Activated CD8-positive, alpha-beta T cell treated with anti-CD3 and anti-CD28 coated beads, Interleukin-2, amount 10 ng/mL, durations not matched to agents 7 days and 5 days (primary cell): Measurements from ENCODE around the gene TSPEAR. TPM values are rescaled to one million over a fixed set of nuclear protein-coding genes. Genes with fewer than 3 reads are reported as not detected.

ENCODE experiments used
- ATAC-seq: fragments of 150-1000 bp; cut with Tn5 transposase; one replicate; pipeline ENCODE4 v1.10.0; 2021; ENCODE audit warnings: moderate library complexity
- CTCF ChIA-PET: fragments of 350-600 bp; sonication (Branson Sonifier 250); formaldehyde crosslinking; loops from one replicate; lab custom pipeline; 2021; ENCODE audit warnings: antibody characterized with exemption; lab: Charles Lee
- POLR2A ChIA-PET: fragments of 350-600 bp; sonication (Branson Sonifier 250); formaldehyde crosslinking; loops from one replicate; lab custom pipeline; 2021; ENCODE audit warnings: antibody characterized with exemption; lab: Charles Lee
- DNase-seq: peaks from one replicate; pipeline ENCODE4 v3.0.0-alpha.2; 2020
- H3K27ac Mint-ChIP-seq: one replicate; pipeline ENCODE4 v1.8.0; 2021; ENCODE audit warnings: mild to moderate bottlenecking, mixed read lengths
- H3K27me3 Mint-ChIP-seq: one replicate; pipeline ENCODE4 v1.8.0; 2021; ENCODE audit warnings: low read depth, mixed read lengths
- H3K36me3 Mint-ChIP-seq: one replicate; pipeline ENCODE4 v1.8.0; 2021; ENCODE audit warnings: low read depth, mixed read lengths
- H3K4me1 Mint-ChIP-seq: one replicate; pipeline ENCODE4 v1.8.0; 2021; ENCODE audit warnings: low read depth, mixed read lengths
- H3K4me3 Mint-ChIP-seq: one replicate; pipeline ENCODE4 v1.8.0; 2021; ENCODE audit warnings: mild to moderate bottlenecking, mixed read lengths
- H3K9me3 Mint-ChIP-seq: one replicate; pipeline ENCODE4 v1.8.0; 2022; ENCODE audit warnings: mixed read lengths; ENCODE audit not compliant: insufficient read depth
- total RNA-seq, 2 experiments: library from RNA; stranded (reverse); gene quantifications; one replicate each; pipeline ENCODE4 v1.2.3, GENCODE V29; 2021

TSPEAR gene
- not detected for total RNA-seq

- Mint-ChIP-seq H3K36me3 (no peaks in the 10 kb centered on the region), H3K4me3 (no peak within 1 kb of the TSS), H3K9me3 (no peaks in the 10 kb centered on the region), H3K27me3 (peaks cover 76% of the 10 kb centered on the region), H3K4me1 (peaks cover 15% of the 10 kb centered on the region), H3K27ac (no peak within 1 kb of the TSS)
- ChIA-PET POLR2A (no interaction called here), CTCF (interaction anchor here (1.2 kb wide), 1 partner anchor 8 kb away, joined by 3 read pairs; no protein-coding TSS in a partner anchor)
- DNase-seq (no peak), ATAC-seq (no peak)
These were observed at the start of gene TSPEAR for GRCh38 chr21:44711327-44712202. Gene TSPEAR (minus strand): TSS chr21:44711572. CDS start chr21:44711514, 58 bp downstream.

GRCh38 chr21:44760376-44760775 is 49.0 kb upstream of the TSPEAR start:
- DNase-seq (no peak), ATAC-seq (no peak)
- Mint-ChIP-seq H3K4me3 (no peak overlapping the region), H3K27ac (no peak overlapping the region), H3K27me3 (no peaks in the 10 kb centered on the region), H3K9me3 (no peaks in the 10 kb centered on the region), H3K4me1 (peaks cover 10% of the 10 kb centered on the region), H3K36me3 (no peaks in the 10 kb centered on the region)
- POLR2A ChIA-PET, result no interaction called here
- CTCF ChIA-PET, result no interaction called here

GRCh38 chr21:44759628-44760285 is 48.4 kb upstream of the TSPEAR start:
- ChIA-PET CTCF (no interaction called here), POLR2A (no interaction called here)
- DNase-seq, result no peak
- no peak for ATAC-seq
- Mint-ChIP-seq H3K36me3 (no peaks in the 10 kb centered on the region), H3K9me3 (no peaks in the 10 kb centered on the region), H3K4me1 (peaks cover 3% of the 10 kb centered on the region), H3K27me3 (no peaks in the 10 kb centered on the region), H3K4me3 (no peak overlapping the region), H3K27ac (no peak overlapping the region)

GRCh38 chr21:44758781-44759627 is 47.6 kb upstream of the TSPEAR start:
- Mint-ChIP-seq H3K27ac (no peak overlapping the region), H3K9me3 (no peaks in the 10 kb centered on the region), H3K36me3 (no peaks in the 10 kb centered on the region), H3K4me1 (no peaks in the 10 kb centered on the region), H3K27me3 (no peaks in the 10 kb centered on the region), H3K4me3 (no peak overlapping the region)
- ATAC-seq, result no peak
- no peak for DNase-seq
- CTCF ChIA-PET, result no interaction called here
- POLR2A ChIA-PET, result no interaction called here

- Mint-ChIP-seq H3K9me3 (no peaks in the 10 kb centered on the region), H3K27ac (no peak overlapping the region), H3K36me3 (no peaks in the 10 kb centered on the region), H3K4me1 (no peaks in the 10 kb centered on the region), H3K4me3 (no peak overlapping the region), H3K27me3 (no peaks in the 10 kb centered on the region)
- CTCF ChIA-PET, result no interaction called here
- ATAC-seq (no peak), DNase-seq (no peak)
- POLR2A ChIA-PET, result no interaction called here
These were observed 46.8 kb upstream of the TSPEAR start for GRCh38 chr21:44758141-44758561.

GRCh38 chr21:44757731-44758130 is 46.4 kb upstream of the TSPEAR start:
- ChIA-PET CTCF (no interaction called here), POLR2A (no interaction called here)
- Mint-ChIP-seq H3K4me1 (no peaks in the 10 kb centered on the region), H3K27ac (no peak overlapping the region), H3K36me3 (no peaks in the 10 kb centered on the region), H3K27me3 (no peaks in the 10 kb centered on the region), H3K9me3 (no peaks in the 10 kb centered on the region), H3K4me3 (no peak overlapping the region)
- ATAC-seq (no peak), DNase-seq (no peak)

GRCh38 chr21:44756423-44757185 is 45.2 kb upstream of the TSPEAR start:
- H3K36me3 Mint-ChIP-seq, result no peaks in the 10 kb centered on the region
- no peak overlapping the region for H3K27ac Mint-ChIP-seq
- no peak overlapping the region for H3K4me3 Mint-ChIP-seq
- no peaks in the 10 kb centered on the region for H3K4me1 Mint-ChIP-seq
- ATAC-seq, result no peak
- no peaks in the 10 kb centered on the region for H3K27me3 Mint-ChIP-seq
- CTCF ChIA-PET, result no interaction called here
- no peaks in the 10 kb centered on the region for H3K9me3 Mint-ChIP-seq
- no peak for DNase-seq
- POLR2A ChIA-PET, result no interaction called here

- Mint-ChIP-seq H3K4me3 (no peak overlapping the region), H3K27me3 (no peaks in the 10 kb centered on the region), H3K4me1 (no peaks in the 10 kb centered on the region), H3K27ac (no peak overlapping the region), H3K9me3 (no peaks in the 10 kb centered on the region), H3K36me3 (no peaks in the 10 kb centered on the region)
- DNase-seq (no peak), ATAC-seq (no peak)
- CTCF ChIA-PET, result no interaction called here
- POLR2A ChIA-PET, result no interaction called here
These were observed 43.9 kb upstream of the TSPEAR start for GRCh38 chr21:44755227-44755626.

- Mint-ChIP-seq H3K36me3 (no peaks in the 10 kb centered on the region), H3K27ac (no peak overlapping the region), H3K4me1 (no peaks in the 10 kb centered on the region), H3K27me3 (no peaks in the 10 kb centered on the region), H3K4me3 (no peak overlapping the region), H3K9me3 (no peaks in the 10 kb centered on the region)
- CTCF ChIA-PET, result interaction anchor here (1.1 to 1.6 kb wide), 2 partner anchors 9 to 11 kb away, joined by 3 read pairs; no protein-coding TSS in a partner anchor
- POLR2A ChIA-PET, result no interaction called here
- DNase-seq, result no peak
- no peak for ATAC-seq
These were observed 42.0 kb upstream of the TSPEAR start for GRCh38 chr21:44753357-44753756.

- ChIA-PET POLR2A (no interaction called here), CTCF (no interaction called here)
- ATAC-seq, result no peak
These were observed 41.4 kb upstream of the TSPEAR start for GRCh38 chr21:44752671-44753235.

More at GRCh38 chr21:44752671-44753235, 41.4 kb upstream of the TSPEAR start:
- no peaks in the 10 kb centered on the region for H3K9me3 Mint-ChIP-seq
- no peak for DNase-seq
- no peaks in the 10 kb centered on the region for H3K4me1 Mint-ChIP-seq
- H3K36me3 Mint-ChIP-seq, result no peaks in the 10 kb centered on the region
- no peaks in the 10 kb centered on the region for H3K27me3 Mint-ChIP-seq
- no peak overlapping the region for H3K4me3 Mint-ChIP-seq
- H3K27ac Mint-ChIP-seq, result no peak overlapping the region
